HG02610 (cell line): ENCODE results near the gene DGCR6L.
"Not testable (repeated sequence)": the region's sequence is repeated elsewhere in the genome, so short reads cannot be mapped to it uniquely, and the experiment has no call there.

ENCODE experiments used
- ATAC-seq: cut with Tn5 transposase; IDR thresholded peaks from one replicate; pipeline ENCODE4 v1.9.1; 2021; ENCODE audit warnings: mild to moderate bottlenecking, moderate library complexity; ENCODE audit not compliant: unreplicated experiment

Gene DGCR6L

DNA sequence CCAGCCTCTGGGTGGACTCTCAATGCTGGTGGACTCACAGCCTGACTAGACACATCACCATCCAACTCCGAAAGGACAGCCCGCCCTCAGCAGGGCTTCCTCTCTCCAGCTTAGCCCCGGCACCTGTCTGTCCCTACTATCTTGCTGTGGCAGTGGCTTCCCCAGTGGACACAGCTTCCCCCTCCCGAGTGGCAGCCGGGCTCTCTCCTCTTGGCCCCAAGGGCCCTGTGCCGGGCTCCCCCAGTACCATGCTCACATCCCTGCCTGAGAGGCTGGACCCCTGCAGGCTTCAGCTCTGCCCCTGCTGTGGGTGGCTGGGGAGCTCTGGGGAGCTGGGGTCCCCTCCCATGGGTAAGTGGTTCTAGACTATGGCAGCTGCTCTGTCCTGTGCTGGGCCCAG lies 9.1 kb downstream of the DGCR6L start:
- ATAC-seq: not testable (repeated sequence)

DNA sequence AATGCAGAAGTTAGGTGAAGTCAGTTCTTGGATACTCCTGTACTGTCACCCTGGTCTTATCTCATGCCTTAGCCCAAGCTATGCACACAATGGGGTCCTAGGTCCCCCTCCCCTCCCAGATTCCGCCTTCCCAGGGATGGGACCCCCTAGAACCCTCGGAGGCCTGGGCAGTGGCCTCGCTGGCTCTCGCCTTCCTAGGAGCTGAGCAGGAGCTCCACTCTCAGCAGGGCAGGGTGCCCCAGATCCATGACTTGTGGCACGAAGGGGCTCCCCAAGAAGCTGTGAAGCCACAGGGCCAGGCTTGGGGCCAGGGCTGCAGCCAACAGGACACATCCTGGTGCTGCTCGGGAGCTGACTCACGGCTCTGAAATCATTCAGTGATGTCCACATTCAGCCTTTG lies 9.7 kb downstream of the DGCR6L start:
- ATAC-seq: not testable (repeated sequence)

DNA sequence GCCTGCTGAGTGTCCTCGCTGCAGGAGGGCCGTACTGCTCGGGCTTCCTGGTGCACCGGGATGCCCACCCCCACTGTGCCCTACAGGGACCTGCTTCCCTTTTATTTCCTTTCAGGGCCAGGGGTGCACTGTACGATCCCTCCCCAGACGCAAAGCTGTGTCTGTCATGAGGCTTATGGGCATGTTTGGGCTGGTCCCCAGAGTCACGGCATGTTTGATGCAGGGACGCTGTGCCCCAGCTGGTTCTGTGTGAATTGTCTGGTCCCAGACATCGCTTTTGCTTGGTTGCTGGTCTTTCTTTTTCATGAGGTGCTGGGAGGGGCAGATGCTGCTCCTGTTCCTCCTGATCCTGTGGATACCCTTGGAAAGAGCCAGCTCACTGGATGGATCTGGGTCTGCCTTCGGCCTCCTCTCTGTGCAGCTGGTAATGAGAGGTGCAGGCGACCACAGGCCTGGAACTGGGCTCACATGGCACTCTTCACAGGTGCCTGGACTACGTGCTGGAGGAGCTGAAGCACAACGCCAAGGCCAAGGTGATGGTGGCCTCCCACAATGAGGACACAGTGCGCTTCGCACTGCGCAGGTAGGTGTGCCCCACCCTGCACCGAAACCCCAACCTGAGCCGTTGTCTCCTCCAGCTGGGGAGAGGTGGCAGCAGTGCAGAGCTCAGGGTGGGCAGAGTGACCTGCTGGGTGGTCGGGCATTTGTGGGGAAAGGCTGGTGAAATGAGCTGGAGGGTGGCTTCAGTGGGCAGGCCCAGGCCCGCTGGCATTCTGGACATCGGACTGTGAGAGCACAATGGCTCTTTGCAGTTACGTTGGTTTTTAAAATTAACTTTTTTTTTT lies 10.8 kb downstream of the DGCR6L start:
- not testable (repeated sequence) for ATAC-seq

DNA sequence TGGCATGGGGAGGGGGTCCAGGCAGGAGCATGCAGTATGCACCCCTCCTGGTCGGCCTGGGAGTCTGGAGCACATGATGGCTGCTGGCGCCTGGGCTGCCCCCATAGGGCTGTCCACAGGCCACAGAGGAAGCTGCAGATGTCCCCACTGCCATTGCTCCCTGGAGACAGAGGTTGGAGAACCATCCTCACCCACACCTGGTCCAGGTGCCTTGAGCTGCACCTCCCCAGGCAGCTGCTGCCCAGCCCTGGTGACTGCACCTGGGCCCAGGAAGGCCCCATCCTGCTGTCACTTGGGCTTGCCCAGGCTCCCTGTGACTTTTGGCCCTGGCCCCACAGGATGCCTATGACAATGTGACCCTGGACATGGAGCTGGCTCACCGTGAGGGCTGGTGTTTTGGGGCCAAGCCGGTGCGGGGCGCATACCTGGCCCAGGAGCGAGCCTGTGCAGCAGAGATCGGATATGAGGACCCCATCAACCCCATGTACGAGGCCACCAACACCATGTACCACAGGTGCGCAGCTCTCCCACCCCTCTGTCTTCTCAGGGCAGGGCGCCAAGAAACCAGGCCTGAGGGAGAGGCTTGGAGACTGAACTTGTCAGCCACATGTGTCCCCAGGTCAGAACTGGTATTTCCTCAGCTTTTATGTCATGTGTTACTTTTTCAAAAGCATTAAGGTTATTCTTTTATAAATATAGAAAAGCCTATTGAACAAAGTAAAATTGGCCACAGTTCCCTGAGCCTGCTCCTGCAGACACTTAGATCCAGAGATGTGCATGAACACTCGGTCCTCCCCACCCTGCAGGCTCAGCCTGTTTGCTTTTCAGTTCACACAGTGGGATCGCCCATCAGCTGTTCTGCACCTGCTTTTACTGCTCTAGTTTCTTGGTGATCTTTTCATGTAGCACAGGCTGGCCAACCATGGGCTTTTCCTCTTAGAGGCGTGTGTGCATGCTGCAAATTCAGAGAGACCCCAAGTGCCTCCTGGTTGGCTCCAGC lies 12.1 kb downstream of the DGCR6L start:
- not testable (repeated sequence) for ATAC-seq

DNA sequence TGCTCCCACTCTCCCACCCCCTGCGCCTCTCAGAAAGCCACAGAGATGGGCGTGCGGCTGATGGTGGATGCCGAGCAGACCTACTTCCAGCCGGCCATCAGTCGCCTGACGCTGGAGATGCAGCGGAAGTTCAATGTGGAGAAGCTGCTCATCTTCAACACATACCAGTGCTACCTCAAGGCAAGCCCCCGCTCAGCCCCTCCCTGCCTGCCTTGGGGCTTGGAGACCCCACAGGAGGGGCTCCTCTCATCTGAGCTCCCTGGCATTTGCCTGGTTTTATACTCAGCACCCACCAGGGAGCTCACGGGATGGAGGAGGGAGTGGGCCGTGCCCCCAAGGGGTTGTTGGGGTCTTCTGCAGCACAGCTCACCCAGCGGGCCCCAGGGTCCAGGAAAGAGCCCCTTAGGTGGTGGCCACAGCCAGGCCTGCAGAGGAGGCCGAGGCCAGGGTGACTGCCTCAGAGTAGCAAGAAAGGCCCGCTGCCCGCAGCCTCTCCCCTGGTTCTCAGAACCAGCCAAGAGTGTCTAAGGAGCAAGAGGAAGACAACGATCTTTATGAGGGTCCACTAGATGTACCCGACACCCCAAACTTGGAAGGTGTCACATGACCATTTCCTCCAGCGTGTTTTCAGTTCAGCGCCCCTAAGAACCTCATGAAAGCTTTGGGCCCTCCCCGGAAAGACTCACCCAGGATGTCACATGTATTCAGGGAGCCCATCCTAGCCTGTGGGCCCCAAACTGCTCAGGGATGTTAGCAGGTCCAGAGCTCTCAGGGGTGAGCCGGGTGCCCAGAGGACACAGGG lies 13.0 kb downstream of the DGCR6L start:
- not testable (repeated sequence) for ATAC-seq

DNA sequence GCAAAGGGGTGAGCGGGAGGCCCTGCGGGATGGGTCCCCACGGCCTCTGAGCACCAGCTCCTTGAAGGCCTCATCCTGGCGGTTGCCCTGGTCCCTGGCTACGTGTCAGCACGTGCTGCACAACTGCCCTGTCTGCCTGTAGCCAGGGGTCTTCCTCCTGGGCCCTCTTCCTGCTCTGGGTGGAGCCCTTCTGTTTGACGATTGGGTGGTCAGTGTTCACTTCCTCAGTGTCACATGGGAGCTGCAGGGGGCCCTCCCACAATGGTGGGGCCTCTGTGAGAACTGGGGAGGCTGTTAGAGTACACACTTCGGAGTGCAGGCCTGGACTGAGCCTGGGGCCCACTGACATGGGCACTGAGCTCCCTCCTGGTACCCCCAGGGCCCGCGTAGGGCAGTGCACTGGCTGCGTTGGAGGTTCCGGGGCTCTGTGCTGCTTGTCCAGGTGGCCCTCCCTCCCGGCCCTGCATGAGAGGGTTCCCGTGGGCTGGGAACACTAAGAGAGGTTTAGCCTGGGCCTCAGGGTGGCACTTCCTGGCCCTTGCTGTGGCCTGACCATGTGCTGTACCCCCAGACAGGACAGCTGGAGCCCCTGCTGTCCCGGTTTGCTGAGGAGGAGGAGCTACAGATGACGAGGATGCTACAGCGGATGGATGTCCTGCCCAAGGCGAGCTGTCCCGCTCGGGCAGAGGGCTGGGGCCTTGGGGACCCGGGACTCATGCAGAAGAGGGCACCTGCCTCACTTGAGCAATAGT lies 13.8 kb downstream of the DGCR6L start:
- no peak for ATAC-seq

DNA sequence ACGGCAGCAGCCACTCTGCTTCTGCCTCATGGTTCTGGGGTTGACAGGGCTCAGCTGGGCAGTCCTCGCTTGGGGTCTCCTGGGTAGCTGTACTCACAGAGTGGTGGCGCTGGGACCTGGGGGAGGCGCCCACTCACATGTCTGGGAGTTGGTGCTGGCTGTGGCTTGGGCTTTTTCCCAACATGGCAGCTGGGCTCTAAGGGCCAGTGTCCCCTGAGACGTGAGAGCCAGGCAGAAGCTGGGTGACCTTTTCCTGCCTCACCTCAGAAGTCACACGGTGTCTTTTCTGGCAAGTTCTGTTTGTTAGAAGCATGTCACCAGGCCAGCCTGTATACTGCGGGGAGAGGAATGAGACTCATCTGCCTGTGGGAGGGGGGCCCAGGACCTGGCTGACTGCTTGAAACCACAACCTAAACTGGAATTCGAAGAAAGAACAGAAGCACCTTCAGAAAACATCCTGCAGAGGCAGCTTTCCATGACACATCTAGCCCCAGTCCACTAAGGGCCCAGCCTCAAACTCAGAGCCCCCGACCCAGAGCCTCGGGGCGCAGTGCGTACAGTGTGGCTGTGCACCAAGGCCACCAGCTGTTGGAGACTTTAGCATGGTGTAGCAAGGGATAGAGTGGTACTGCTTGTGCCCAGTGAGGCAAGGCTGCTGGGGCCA lies 14.5 kb downstream of the DGCR6L start:
- not testable (repeated sequence) for ATAC-seq

DNA sequence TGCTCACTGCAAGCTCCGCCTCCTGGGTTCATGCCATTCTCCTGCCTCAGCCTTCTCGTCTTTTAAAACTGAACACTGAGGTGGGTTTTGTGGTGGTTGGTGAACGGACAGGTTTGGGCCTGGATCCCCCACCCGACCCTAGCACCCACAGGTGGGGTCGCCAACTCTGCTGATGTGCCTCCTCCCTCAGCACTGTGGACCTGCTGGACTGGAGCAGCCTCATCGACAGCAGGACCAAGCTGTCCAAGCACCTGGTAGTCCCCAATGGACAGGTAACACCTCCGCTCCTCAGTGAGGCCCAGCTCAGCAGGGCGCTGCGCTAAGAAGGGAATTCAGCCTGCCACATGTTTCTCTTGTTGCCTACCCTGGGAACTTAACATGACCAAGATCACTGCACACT lies 15.2 kb downstream of the DGCR6L start:
- no peak for ATAC-seq

DNA sequence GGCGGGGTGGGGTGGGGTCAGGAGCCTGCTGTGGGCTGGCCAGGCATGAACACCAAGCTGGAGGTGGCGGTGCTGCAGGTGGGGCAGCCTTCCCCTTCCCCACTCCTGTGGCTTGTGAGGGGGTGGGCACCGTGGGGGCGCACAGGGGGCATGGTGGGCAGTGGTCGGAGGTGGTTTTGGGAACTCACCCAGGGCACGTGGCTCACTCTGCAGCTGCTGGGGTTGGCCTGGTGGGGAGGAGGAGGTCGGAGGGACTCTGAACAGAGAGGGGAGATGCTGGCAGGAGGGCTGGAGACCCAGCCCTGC lies 16.7 kb downstream of the DGCR6L start:
- not testable (repeated sequence) for ATAC-seq

DNA sequence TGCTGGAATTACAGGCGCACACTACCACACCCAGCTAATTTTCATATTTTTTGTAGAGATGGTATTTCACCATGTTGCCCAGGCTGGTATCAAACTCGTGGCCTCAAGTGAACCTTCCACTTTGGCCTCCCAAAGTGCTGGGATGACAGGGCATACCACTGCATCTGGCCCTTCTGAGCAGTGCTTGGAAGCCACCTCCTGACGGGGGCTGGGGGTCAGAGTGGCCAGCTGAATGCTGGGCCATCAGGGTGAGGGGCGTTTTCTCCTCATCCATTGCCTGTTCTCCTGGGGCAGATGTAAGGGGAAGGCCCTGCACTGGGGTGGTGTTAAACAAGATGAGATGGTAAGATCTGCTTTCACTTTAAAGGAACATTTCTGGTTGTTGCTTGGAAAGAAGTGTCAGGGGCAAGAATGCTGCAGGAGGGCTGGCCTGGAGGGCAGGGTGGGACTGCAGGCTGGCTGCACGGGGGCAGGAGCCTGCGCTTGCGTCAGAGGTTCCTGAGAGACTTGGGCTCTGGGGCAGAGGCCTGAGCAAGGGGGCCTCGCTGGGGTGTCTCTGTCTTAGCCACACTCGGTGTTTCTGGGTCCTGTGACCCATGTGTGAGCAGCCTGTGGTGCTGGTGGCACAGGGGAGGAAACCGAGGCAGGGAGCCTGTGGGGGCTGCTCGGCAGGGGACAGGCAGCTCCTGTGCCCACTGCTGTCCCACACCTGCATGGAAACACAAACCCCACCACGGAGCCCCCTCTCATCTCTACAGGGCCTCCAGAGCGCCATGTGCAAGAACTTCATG lies 17.2 kb downstream of the DGCR6L start:
- no peak for ATAC-seq

DNA sequence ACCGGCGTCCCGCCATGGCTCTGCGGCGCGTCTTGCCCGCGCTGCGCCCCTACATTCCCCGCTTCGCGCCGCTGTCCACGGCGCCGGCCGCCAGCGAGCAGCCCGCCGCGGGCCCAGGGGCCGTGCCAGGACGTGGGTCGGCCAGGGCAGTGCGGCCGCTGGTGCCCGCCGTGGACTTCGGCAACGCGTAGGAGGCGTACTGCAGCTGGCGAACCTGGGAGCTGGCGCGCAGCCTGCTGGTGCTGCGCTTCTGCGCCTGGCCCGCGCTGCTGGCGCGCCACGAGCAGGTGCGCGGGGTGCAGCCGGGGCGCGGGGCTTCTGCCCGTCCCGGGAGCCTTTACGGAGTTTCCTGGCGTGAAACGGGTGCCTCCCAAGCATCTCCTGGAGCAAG lies 20.1 kb downstream of the DGCR6L start:
- no peak for ATAC-seq

DNA sequence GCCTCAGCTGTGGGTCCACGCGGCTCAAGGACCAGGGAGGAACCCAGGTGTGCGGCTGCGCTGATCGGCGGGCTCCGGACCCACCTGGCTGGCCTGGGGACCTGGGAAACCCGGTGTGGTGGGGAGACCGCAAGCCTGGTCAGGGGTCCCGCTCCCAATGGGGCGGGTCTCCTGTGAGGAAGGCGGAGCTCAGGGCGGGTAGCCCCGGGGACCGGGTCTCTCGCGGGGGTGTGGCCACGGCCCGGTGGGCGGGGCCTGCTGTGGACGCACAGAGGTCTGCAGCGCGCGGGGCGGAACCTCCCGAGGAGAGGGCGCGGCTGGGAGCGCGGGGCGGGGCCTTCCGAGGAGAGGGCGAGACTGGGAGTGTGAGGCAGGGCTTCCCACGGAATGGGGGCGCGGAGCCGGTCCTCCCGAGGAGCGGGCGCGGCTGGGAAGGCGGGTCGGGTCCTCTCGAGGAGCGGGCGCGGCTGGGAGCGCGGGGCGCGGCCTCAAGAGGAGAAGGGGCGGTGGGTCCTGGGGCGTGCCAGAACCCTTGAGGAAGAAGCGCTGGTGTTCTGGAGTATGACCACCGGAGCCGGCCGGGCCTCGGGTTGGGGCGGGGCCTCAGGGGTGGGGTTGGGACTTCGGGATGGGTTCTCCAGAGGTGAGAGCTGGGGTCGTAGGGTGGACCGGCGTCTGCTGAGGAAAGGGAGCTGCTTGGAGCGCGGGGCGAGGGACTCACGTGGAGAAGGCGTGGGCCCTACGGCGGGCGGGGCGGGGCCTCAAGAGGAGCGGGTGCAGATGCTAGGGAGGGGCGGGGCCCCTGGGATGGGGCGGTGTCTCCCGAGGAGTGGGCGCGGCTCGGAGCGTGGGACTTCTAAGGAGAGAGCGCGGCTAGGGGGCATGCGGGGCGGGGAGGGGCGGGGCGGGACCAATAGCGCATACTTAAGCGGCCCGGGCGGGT lies 20.8 kb downstream of the DGCR6L start:
- peak; percentile 56 for ATAC-seq

DNA sequence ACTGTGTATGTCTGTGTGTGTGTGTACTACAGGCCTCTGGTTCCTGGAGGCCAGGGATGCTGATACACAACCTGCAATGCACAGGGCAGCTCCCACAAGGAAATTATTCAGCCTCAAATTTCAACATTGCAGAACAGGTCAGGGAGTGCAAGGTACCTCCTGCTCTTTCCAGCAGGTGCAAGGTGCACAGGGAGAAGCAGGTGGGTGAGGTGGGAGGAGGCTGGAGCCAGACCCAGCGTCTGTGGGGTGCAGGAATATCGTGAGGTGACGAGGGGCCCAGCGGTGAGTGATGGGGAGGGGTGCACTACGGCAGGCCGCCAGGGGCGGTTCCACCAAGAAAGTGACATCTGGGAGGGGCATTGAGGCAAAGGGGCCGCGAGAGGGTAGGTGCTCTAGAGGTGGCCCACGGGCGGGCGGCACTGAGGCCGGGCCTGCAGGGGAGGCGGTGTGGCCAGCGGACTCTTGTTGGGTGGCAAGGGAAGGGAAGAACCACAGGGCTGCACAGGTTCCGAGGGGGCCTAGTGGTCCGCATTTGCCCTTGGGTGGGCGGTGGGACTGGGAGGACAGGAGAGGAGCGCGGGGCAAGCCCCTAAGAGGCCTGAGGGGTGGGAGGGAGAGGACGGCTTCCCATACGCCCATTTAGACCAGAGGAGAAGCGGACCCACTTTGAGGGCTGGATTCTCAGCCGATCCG lies 21.6 kb downstream of the DGCR6L start:
- no peak for ATAC-seq

DNA sequence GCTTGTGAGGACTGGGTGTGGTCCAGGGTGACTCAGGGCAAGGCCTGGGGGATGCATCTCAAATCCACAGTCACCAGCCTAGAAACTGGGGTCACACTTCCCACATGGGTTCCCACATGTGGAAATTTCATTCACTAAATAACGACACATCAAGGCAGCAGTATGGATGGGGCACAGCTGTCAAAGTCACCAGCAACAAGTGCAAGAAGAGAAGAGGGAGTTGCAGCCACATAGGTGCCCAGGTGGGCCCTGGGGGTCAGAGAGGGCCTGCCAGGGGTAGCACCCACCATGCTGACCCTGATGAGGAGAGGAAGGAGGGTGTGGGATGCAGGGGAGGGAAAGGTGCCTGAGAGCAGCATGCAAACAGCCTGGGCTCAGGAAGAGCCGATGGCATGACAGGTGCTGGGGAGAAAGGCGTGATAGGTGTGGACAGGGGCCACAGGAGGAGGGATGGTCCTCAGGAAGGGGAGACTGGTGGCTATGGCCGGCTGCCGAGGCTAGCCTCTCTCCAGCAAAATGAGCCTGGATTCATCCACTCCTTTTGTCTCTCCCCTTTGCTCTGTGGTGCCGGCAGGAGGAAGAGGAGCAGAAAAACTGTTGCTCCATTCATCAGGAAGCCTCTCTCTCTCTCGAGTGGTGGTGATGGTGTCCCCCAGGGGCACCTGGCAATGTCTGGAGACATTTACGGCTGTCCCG lies 22.3 kb downstream of the DGCR6L start:
- no peak for ATAC-seq

DNA sequence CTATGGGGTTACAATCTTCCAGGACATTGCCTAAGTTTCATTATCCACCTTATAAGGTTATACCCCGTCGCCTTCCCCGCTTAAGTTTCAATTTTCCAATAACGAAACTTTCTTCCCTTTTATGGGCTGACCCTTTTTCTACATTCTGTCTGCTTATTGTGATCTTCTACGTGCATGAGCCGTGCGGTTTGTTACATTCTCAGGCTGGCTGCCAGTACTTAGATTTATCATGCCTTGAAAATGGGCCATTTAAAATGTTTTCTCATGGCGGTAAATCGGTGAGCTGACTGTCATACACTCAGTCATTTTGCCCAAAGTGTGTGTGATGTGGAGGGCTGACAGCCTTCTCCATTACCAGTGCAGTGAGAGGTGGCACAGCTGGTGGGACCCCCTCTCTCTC lies 23.3 kb downstream of the DGCR6L start:
- no peak for ATAC-seq

DNA sequence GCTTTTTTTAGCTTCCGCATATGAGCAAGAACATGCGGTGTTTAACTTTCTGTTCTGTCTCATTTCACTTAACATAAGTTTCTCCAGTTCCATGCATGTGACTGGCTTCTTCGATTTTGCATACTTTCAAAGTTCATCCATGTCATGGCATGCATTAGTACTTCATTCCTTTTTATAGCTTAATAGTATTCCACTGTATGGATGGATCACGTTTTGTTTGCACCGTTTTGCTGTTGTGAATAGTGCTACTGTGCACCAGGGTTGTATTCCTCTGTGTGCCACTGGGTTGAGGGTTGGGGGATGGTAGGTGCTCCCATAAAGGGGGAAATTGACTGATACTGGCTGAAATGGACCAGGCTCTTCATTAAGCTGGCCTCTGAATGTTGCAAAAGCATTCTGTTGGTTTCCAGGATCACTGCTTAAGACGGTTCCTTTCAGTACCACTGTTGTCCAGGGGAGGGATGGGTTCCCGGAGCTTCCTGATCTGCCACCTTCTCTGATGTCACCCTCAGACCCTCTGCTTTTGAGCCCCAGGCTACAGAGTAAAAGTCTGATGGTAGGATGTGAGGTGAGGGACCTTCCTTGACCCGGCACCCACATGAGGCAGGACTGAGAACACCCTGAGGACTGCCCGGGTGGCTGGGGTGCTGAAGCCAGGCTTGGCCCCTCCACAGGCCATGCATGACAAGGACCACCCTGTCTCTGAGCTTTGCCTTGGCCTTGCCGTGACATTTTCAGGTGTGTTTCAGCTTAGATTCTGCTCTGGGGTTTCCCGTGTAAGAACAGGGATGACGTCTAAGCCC lies 24.4 kb downstream of the DGCR6L start:
- no peak for ATAC-seq
